Activated CD8-positive, alpha-beta memory T cell treated with anti-CD3 and anti-CD28 coated beads, Interleukin-2, amount 50 U/mL, for 1 hour (primary cell): ENCODE data around the gene REV1.

Source experiments
- DNase-seq: peaks from one replicate; pipeline ENCODE4 v3.0.0-alpha.2; 2020; ENCODE audit errors: extremely low read depth

REV1 gene

DNA sequence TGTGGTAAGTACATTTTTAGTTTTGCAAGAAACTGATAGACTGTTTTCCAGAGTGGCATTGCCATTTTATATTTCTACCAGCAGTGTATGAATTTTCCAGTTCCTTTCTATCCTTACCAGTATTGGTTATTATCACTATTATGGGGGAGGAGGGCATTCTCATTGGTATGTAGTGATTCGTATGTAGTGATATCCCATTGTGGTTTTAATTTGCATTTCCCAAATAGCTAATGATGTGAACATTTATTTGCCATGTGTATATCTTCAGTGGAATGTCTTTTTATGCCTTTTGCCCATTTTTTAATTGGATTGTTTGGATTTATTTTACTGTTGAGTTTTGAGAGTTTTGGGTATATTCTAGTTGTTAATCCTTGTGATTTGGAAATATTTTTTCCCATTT, 135.7 kb downstream of the REV1 start:
- no peak for DNase-seq
